IPS-20b (cell line): Measurements from ENCODE around the gene LRRC9.
"Not testable (repeated sequence)": the region's sequence is repeated elsewhere in the genome, so short reads cannot be mapped to it uniquely, and the experiment has no call there.

Experiments
- H3K27ac ChIP-seq: one replicate; pipeline ENCODE4 v1.5.1; 2013; ENCODE audit warnings: low read length
- H3K27me3 ChIP-seq: 2 replicates; pipeline ENCODE4 v1.6.1; 2013; ENCODE audit warnings: mild to moderate bottlenecking, low read length, inconsistent platforms; ENCODE audit not compliant: insufficient read depth
- H3K36me3 ChIP-seq: 2 replicates; pipeline ENCODE4 v1.6.1; 2013; ENCODE audit warnings: low read depth, mild to moderate bottlenecking, inconsistent platforms, low read length, moderate library complexity; ENCODE audit not compliant: insufficient read depth
- H3K4me1 ChIP-seq: 2 replicates; pipeline ENCODE4 v1.6.1; 2013; ENCODE audit warnings: mild to moderate bottlenecking, control low read depth, inconsistent platforms, low read length, moderate library complexity; ENCODE audit not compliant: insufficient read depth
- H3K4me3 ChIP-seq: 2 replicates; pipeline ENCODE4 v1.5.1; 2013; ENCODE audit warnings: mild to moderate bottlenecking, low read length, inconsistent platforms
- H3K9ac ChIP-seq: 2 replicates; pipeline ENCODE4 v1.6.1; 2013; ENCODE audit warnings: low read depth, mild to moderate bottlenecking, inconsistent platforms, low read length, moderate library complexity
- H3K9me3 ChIP-seq: 2 replicates; pipeline ENCODE4 v1.6.1; 2013; ENCODE audit warnings: mild to moderate bottlenecking, low read depth, low read length, inconsistent platforms; ENCODE audit not compliant: insufficient read depth

The LRRC9 gene

GRCh38 chr14:60008042-60008441 lies 88.1 kb downstream of the LRRC9 start:
- no peaks in the 10 kb centered on the region for H3K4me1 ChIP-seq
- peaks cover 8% of the 10 kb centered on the region; the same call in 1 of the 2 replicates for H3K9me3 ChIP-seq
- no peak overlapping the region for H3K9ac ChIP-seq
- no peak overlapping the region for H3K27ac ChIP-seq
- no peaks in the 10 kb centered on the region for H3K27me3 ChIP-seq
- no peak overlapping the region for H3K4me3 ChIP-seq
- H3K36me3 ChIP-seq: no peaks in the 10 kb centered on the region

DNA sequence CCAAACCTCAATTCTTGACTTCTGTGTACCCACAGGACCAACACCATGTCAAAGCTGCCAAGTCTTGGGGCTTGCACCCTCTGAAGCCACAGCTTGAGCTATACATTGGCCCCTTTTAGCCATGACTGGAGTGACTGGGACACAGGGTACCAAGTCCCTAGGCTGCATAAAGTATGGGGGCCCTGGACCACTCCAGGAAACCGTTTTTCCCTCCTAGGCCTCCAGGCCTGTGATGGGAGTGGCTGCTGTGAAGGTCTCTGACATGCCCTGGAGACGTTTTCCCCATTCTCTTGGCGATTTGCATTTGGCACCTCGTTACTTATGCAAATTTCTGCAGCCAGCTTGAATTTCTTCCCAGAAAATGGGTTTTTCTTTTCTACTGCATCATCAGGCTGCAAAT lies 90.3 kb downstream of the LRRC9 start:
- not testable (repeated sequence) for H3K36me3 ChIP-seq, H3K4me3 ChIP-seq, H3K9ac ChIP-seq, H3K4me1 ChIP-seq, H3K27me3 ChIP-seq, H3K27ac ChIP-seq
- H3K9me3 ChIP-seq: peaks cover 22% of the 10 kb centered on the region; the same call in 1 of the 2 replicates

GRCh38 chr14:60014402-60014801 lies 94.5 kb downstream of the LRRC9 start:
- no peak overlapping the region for H3K4me3 ChIP-seq
- no peaks in the 10 kb centered on the region for H3K27me3 ChIP-seq
- no peaks in the 10 kb centered on the region for H3K36me3 ChIP-seq
- H3K27ac ChIP-seq: no peak overlapping the region
- H3K4me1 ChIP-seq: no peaks in the 10 kb centered on the region
- H3K9ac ChIP-seq: no peak overlapping the region
- H3K9me3 ChIP-seq: peaks cover 27% of the 10 kb centered on the region; the same call in 1 of the 2 replicates

DNA sequence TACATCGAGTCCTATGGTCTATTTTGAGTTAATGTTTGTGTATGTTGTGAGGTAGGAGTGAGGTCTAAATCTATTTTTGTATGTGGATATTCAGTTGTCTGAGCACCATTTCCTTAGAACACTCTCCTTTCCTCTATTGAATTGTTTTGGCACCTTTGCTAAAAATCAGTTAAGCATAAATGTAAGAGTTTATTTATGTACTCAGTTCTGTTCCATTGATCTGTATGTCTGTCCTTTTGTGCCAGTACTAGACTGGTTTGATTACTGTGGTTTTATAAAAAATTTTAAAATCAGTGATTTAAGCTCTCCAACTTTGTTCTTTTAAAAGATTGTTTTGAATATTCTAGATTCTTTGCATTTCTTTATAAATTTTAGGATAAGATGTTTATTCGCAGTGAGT lies 101.7 kb downstream of the LRRC9 start:
- no peaks in the 10 kb centered on the region for H3K27me3 ChIP-seq
- no peak overlapping the region for H3K9ac ChIP-seq
- no peak overlapping the region for H3K4me3 ChIP-seq
- no peak overlapping the region for H3K27ac ChIP-seq
- H3K4me1 ChIP-seq: no peaks in the 10 kb centered on the region
- no peaks in the 10 kb centered on the region for H3K36me3 ChIP-seq
- no peaks in the 10 kb centered on the region for H3K9me3 ChIP-seq

- Histone ChIP-seq H3K27ac (no peak overlapping the region), H3K4me1 (no peaks in the 10 kb centered on the region), H3K9me3 (no peaks in the 10 kb centered on the region), H3K4me3 (no peak overlapping the region), H3K9ac (no peak overlapping the region), H3K36me3 (no peaks in the 10 kb centered on the region), H3K27me3 (no peaks in the 10 kb centered on the region)
Measured at GRCh38 chr14:60025571-60025970, 105.6 kb downstream of the LRRC9 start.

- H3K4me3 ChIP-seq: no peak overlapping the region
- no peak overlapping the region for H3K27ac ChIP-seq
- H3K4me1 ChIP-seq: no peaks in the 10 kb centered on the region
- H3K9ac ChIP-seq: no peak overlapping the region
- H3K27me3 ChIP-seq: no peaks in the 10 kb centered on the region
- H3K36me3 ChIP-seq: no peaks in the 10 kb centered on the region
- H3K9me3 ChIP-seq: no peaks in the 10 kb centered on the region
Measured at GRCh38 chr14:60035177-60035576, 115.2 kb downstream of the LRRC9 start.

GRCh38 chr14:60047976-60048375 lies 128.0 kb downstream of the LRRC9 start:
- not testable (repeated sequence) for H3K27ac ChIP-seq, H3K36me3 ChIP-seq, H3K9ac ChIP-seq, H3K27me3 ChIP-seq, H3K4me1 ChIP-seq, H3K9me3 ChIP-seq, H3K4me3 ChIP-seq

DNA sequence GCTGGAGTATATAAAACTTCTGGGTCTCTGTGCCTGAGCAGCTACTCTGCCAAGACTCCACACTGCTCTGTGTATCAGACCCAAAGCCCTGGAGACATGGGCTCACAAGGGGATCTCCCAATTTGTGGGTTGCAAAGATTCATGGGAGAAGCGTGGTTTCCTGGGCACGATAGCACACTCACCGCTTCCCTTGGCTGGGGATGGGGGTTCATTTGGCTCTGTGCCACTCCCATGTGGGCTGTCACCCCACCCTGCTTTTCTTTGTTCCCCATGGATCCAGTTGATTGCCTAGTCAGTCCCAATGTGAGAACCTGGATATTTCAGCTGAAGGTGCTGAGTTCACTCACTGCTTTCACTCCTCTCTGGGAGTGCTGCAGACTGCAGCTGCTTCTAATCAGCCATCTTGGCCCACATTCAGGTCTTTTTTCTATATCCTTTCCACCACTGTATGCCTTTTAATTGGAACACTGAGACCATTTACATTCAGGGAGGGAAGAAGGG lies 131.8 kb downstream of the LRRC9 start:
- Histone ChIP-seq H3K36me3 (no peaks in the 10 kb centered on the region), H3K27me3 (no peaks in the 10 kb centered on the region), H3K4me1 (no peaks in the 10 kb centered on the region), H3K4me3 (no peak overlapping the region), H3K27ac (no peak overlapping the region), H3K9me3 (no peaks in the 10 kb centered on the region), H3K9ac (no peak overlapping the region)

GRCh38 chr14:60058087-60058486 lies 138.1 kb downstream of the LRRC9 start:
- Histone ChIP-seq H3K4me1 (no peaks in the 10 kb centered on the region), H3K27me3 (no peaks in the 10 kb centered on the region), H3K36me3 (no peaks in the 10 kb centered on the region), H3K27ac (no peak overlapping the region), H3K9me3 (no peaks in the 10 kb centered on the region), H3K4me3 (no peak overlapping the region), H3K9ac (no peak overlapping the region)

DNA sequence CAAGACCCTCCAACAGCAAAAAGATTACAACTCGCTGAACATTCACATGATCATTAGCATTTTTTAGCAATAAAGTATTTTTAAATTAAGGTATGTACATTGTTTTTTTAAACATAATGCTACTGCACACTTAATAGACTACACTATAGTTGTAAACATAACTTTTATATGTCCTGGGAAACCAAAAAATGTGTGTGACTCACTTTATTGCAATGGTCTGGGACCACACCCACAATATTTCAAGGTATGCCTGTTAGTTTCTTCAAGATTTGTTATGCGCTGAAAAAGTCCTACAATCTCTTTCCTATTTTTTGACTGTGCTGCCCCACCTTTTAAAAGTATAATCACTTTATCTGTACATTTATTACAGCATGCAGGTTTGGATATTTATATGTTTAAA lies 141.4 kb downstream of the LRRC9 start:
- Histone ChIP-seq H3K27me3 (no peaks in the 10 kb centered on the region), H3K4me1 (no peaks in the 10 kb centered on the region), H3K9me3 (no peaks in the 10 kb centered on the region), H3K9ac (no peak overlapping the region), H3K27ac (no peak overlapping the region), H3K36me3 (no peaks in the 10 kb centered on the region), H3K4me3 (no peak overlapping the region)

- Histone ChIP-seq H3K27me3 (no peaks in the 10 kb centered on the region), H3K9me3 (no peaks in the 10 kb centered on the region), H3K4me3 (no peak overlapping the region), H3K27ac (no peak overlapping the region), H3K4me1 (no peaks in the 10 kb centered on the region), H3K9ac (no peak overlapping the region), H3K36me3 (no peaks in the 10 kb centered on the region)
Measured at GRCh38 chr14:60064491-60065072, 144.6 kb downstream of the LRRC9 start.

- H3K9me3 ChIP-seq: no peaks in the 10 kb centered on the region
- H3K4me1 ChIP-seq: no peaks in the 10 kb centered on the region
- no peaks in the 10 kb centered on the region for H3K27me3 ChIP-seq
- no peak overlapping the region for H3K9ac ChIP-seq
- H3K36me3 ChIP-seq: no peaks in the 10 kb centered on the region
- no peak overlapping the region for H3K27ac ChIP-seq
- no peak overlapping the region for H3K4me3 ChIP-seq
Measured at GRCh38 chr14:60067882-60068281, 147.9 kb downstream of the LRRC9 start.
